Activated CD4-positive, alpha-beta T cell treated with anti-CD3 and anti-CD28 coated beads, Interleukin-2, amount 10 ng/mL, durations not matched to agents 7 days and 5 days (primary cell): ENCODE data around the gene CCDC40. TPM values are rescaled to one million over a fixed set of nuclear protein-coding genes. Genes with fewer than 3 reads are reported as not detected.

Source experiments
- CTCF ChIA-PET: fragments of 350-600 bp; sonication (Branson Sonifier 250); formaldehyde crosslinking; loops from one replicate; lab custom pipeline; 2021; ENCODE audit warnings: antibody characterized with exemption; lab: Charles Lee
- POLR2A ChIA-PET: fragments of 350-600 bp; sonication (Branson Sonifier 250); formaldehyde crosslinking; loops from one replicate; lab custom pipeline; 2021; ENCODE audit warnings: antibody characterized with exemption; lab: Charles Lee
- DNase-seq: peaks from one replicate; pipeline ENCODE4 v3.0.0-alpha.2; 2020
- H3K27ac Mint-ChIP-seq: one replicate; pipeline ENCODE4 v1.8.0; 2021; ENCODE audit warnings: mild to moderate bottlenecking, moderate library complexity, mixed read lengths
- H3K27me3 Mint-ChIP-seq: one replicate; pipeline ENCODE4 v1.8.0; 2021; ENCODE audit warnings: mixed read lengths
- H3K36me3 Mint-ChIP-seq: one replicate; pipeline ENCODE4 v1.8.0; 2021; ENCODE audit warnings: low read depth, mixed read lengths
- H3K4me1 Mint-ChIP-seq: one replicate; pipeline ENCODE4 v1.8.0; 2021; ENCODE audit warnings: mixed read lengths
- H3K4me3 Mint-ChIP-seq: one replicate; pipeline ENCODE4 v1.8.0; 2021; ENCODE audit warnings: mild to moderate bottlenecking, moderate library complexity, mixed read lengths
- H3K9me3 Mint-ChIP-seq: one replicate; pipeline ENCODE4 v1.8.0; 2021; ENCODE audit warnings: mixed read lengths
- total RNA-seq, 2 experiments: library from RNA; stranded (reverse); gene quantifications; one replicate each; pipeline ENCODE4 v1.2.3, GENCODE V29; 2021

CCDC40 gene
- total RNA-seq, 2 experiments from 2014 or later = not detected

GRCh38 chr17:80107231-80108021 lies 71.0 kb downstream of the CCDC40 start:
- CTCF ChIA-PET = no interaction called here
- no peaks in the 10 kb centered on the region for H3K36me3 Mint-ChIP-seq
- H3K27me3 Mint-ChIP-seq = no peaks in the 10 kb centered on the region
- no peak for DNase-seq
- no peaks in the 10 kb centered on the region for H3K9me3 Mint-ChIP-seq
- H3K4me3 Mint-ChIP-seq = no peak overlapping the region
- no peak overlapping the region for H3K27ac Mint-ChIP-seq
- H3K4me1 Mint-ChIP-seq = peaks cover 7% of the 10 kb centered on the region
- POLR2A ChIA-PET = no interaction called here

DNA sequence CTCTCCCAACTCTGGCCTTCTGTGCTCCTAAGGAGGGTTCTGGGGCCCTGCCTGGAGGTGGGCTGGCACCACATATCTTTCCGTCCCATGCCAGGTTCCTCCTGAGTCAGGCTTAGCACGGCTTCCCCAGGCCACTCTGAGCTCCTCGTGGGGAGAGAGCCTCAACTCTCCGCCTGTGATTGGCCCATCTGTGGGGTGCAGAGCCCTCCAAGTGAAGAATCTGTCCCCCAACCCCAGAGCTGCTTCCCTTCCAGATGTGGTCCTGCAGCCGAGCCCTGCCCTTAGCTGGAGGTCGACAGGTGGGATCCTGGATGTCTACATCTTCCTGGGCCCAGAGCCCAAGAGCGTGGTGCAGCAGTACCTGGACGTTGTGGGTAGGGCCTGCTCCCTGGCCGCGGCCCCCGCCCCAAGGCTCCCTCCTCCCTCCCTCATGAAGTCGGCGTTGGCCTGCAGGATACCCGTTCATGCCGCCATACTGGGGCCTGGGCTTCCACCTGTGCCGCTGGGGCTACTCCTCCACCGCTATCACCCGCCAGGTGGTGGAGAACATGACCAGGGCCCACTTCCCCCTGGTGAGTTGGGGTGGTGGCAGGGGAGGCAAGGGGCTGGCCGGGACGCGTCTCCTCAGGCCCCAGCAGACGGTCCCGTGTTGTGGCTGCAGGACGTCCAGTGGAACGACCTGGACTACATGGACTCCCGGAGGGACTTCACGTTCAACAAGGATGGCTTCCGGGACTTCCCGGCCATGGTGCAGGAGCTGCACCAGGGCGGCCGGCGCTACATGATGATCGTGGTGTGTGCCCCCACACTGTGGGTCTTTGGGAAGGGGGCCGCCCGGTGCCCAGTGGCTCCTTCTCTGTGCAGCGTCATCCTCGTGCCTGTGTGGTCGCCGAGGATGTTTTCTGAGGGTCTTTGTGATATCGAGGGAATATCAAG lies 71.9 kb downstream of the CCDC40 start:
- H3K4me1 Mint-ChIP-seq = peaks cover 2% of the 10 kb centered on the region
- no peak overlapping the region for H3K4me3 Mint-ChIP-seq
- no peak overlapping the region for H3K27ac Mint-ChIP-seq
- H3K9me3 Mint-ChIP-seq = no peaks in the 10 kb centered on the region
- DNase-seq = no peak
- no peaks in the 10 kb centered on the region for H3K36me3 Mint-ChIP-seq
- ChIA-PET POLR2A (no interaction called here), CTCF (no interaction called here)
- H3K27me3 Mint-ChIP-seq = no peaks in the 10 kb centered on the region

GRCh38 chr17:80109066-80109660 lies 72.7 kb downstream of the CCDC40 start:
- Mint-ChIP-seq H3K27ac (no peak overlapping the region), H3K4me1 (no peaks in the 10 kb centered on the region), H3K4me3 (no peak overlapping the region), H3K9me3 (no peaks in the 10 kb centered on the region), H3K36me3 (no peaks in the 10 kb centered on the region), H3K27me3 (no peaks in the 10 kb centered on the region)
- no peak for DNase-seq
- CTCF ChIA-PET = interaction anchor here (1.5 kb wide), 1 partner anchor 8 kb away, joined by 8 read pairs; the partner anchor contains the start of gene GAA
- POLR2A ChIA-PET = no interaction called here

GRCh38 chr17:80109713-80110446 lies 73.4 kb downstream of the CCDC40 start:
- Mint-ChIP-seq H3K27ac (no peak overlapping the region), H3K9me3 (no peaks in the 10 kb centered on the region), H3K4me1 (no peaks in the 10 kb centered on the region), H3K36me3 (no peaks in the 10 kb centered on the region), H3K4me3 (no peak overlapping the region), H3K27me3 (no peaks in the 10 kb centered on the region)
- CTCF ChIA-PET = interaction anchor here (1.5 kb wide), 1 partner anchor 8 kb away, joined by 8 read pairs; the partner anchor contains the start of gene GAA
- POLR2A ChIA-PET = no interaction called here
- DNase-seq = no peak

- Mint-ChIP-seq H3K27ac (no peak overlapping the region), H3K4me1 (no peaks in the 10 kb centered on the region), H3K27me3 (no peaks in the 10 kb centered on the region), H3K4me3 (no peak overlapping the region), H3K36me3 (no peaks in the 10 kb centered on the region), H3K9me3 (no peaks in the 10 kb centered on the region)
- DNase-seq = no peak
- ChIA-PET POLR2A (no interaction called here), CTCF (interaction anchor here (1.5 kb wide), 1 partner anchor 9 kb away, joined by 8 read pairs; the partner anchor contains the start of gene GAA)
Measured at GRCh38 chr17:80110447-80110812, 74.0 kb downstream of the CCDC40 start.

DNA sequence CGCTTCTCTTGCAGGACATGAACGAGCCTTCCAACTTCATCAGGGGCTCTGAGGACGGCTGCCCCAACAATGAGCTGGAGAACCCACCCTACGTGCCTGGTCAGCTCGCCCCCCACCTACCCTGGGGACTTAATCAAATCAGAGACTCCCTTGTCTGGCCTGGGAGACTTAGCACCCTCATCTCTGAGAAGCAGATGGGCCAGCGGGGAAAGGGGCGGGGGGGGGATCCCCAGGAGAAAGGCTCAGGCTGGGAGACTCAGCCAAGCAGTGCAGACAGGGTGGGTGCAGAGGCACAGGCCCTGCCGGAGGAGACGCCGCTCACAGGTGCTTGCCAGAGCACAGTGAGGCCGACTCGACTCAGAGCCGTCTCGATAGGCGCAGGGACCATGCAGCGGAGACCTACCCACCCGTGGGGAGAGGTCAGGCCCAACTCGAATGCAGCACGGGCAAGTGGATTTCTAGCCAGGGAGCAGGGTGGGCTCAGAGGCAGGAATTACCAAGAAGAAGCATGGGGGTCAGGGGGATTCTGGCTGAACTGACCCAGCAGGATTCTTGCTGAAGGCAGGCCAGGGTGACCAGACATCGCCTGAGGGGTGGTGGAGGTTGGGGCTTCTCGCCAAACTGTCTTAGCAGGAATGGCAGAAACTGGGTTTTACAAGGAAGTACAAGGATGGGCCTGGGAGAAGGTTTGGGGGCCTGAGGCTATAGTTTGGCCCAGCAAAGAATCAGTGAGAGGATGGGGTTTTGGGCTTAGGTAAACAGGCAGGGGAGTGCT lies 74.7 kb downstream of the CCDC40 start:
- Mint-ChIP-seq H3K27me3 (no peaks in the 10 kb centered on the region), H3K27ac (no peak overlapping the region), H3K9me3 (no peaks in the 10 kb centered on the region), H3K36me3 (no peaks in the 10 kb centered on the region), H3K4me3 (no peak overlapping the region), H3K4me1 (no peaks in the 10 kb centered on the region)
- ChIA-PET CTCF (no interaction called here), POLR2A (no interaction called here)
- no peak for DNase-seq

- H3K4me1 Mint-ChIP-seq = no peaks in the 10 kb centered on the region
- H3K36me3 Mint-ChIP-seq = no peaks in the 10 kb centered on the region
- no peak overlapping the region for H3K4me3 Mint-ChIP-seq
- no peak overlapping the region for H3K27ac Mint-ChIP-seq
- no peaks in the 10 kb centered on the region for H3K9me3 Mint-ChIP-seq
- POLR2A ChIA-PET = no interaction called here
- no peak for DNase-seq
- no peaks in the 10 kb centered on the region for H3K27me3 Mint-ChIP-seq
- CTCF ChIA-PET = interaction anchor here (1.7 kb wide), 1 partner anchor 11 kb away, joined by 11 read pairs; the partner anchor contains the start of gene GAA
Measured at GRCh38 chr17:80111702-80112470, 75.4 kb downstream of the CCDC40 start.

- H3K4me1 Mint-ChIP-seq = no peaks in the 10 kb centered on the region
- no peaks in the 10 kb centered on the region for H3K27me3 Mint-ChIP-seq
- no peak overlapping the region for H3K27ac Mint-ChIP-seq
- H3K4me3 Mint-ChIP-seq = no peak overlapping the region
- H3K36me3 Mint-ChIP-seq = no peaks in the 10 kb centered on the region
- CTCF ChIA-PET = interaction anchor here (1.7 kb wide), 1 partner anchor 11 kb away, joined by 11 read pairs; the partner anchor contains the start of gene GAA
- H3K9me3 Mint-ChIP-seq = no peaks in the 10 kb centered on the region
- POLR2A ChIA-PET = no interaction called here
- no peak for DNase-seq
Measured at GRCh38 chr17:80112471-80113032, 76.1 kb downstream of the CCDC40 start.

GRCh38 chr17:80113033-80113484 lies 76.6 kb downstream of the CCDC40 start:
- CTCF ChIA-PET = interaction anchor here (1.7 kb wide), 1 partner anchor 12 kb away, joined by 11 read pairs; the partner anchor contains the start of gene GAA
- H3K4me1 Mint-ChIP-seq = no peaks in the 10 kb centered on the region

GRCh38 chr17:80114758-80115157 lies 78.3 kb downstream of the CCDC40 start:
- Mint-ChIP-seq H3K27me3 (no peaks in the 10 kb centered on the region), H3K27ac (no peak overlapping the region), H3K4me3 (no peak overlapping the region), H3K4me1 (no peaks in the 10 kb centered on the region), H3K9me3 (no peaks in the 10 kb centered on the region), H3K36me3 (no peaks in the 10 kb centered on the region)
- no peak for DNase-seq
- POLR2A ChIA-PET = no interaction called here
- CTCF ChIA-PET = interaction anchor here (1.3 to 2.3 kb wide), 2 partner anchors 13 kb away, joined by 4 to 8 read pairs; partner anchors contain the start of gene GAA

More at GRCh38 chr17:80113033-80113484, 76.6 kb downstream of the CCDC40 start:
- no peak overlapping the region for H3K4me3 Mint-ChIP-seq
- no peaks in the 10 kb centered on the region for H3K9me3 Mint-ChIP-seq
- POLR2A ChIA-PET = no interaction called here
- no peaks in the 10 kb centered on the region for H3K36me3 Mint-ChIP-seq
- H3K27ac Mint-ChIP-seq = no peak overlapping the region
- DNase-seq = no peak
- H3K27me3 Mint-ChIP-seq = no peaks in the 10 kb centered on the region

- CTCF ChIA-PET = interaction anchor here (2.3 kb wide), 1 partner anchor 14 kb away, joined by 8 read pairs; the partner anchor contains the start of gene GAA
- Mint-ChIP-seq H3K4me3 (no peak overlapping the region), H3K4me1 (no peaks in the 10 kb centered on the region), H3K27ac (no peak overlapping the region), H3K27me3 (no peaks in the 10 kb centered on the region), H3K9me3 (no peaks in the 10 kb centered on the region), H3K36me3 (no peaks in the 10 kb centered on the region)
- no peak for DNase-seq
- POLR2A ChIA-PET = no interaction called here
Measured at GRCh38 chr17:80115159-80115558, 78.7 kb downstream of the CCDC40 start.
